HG03558 (cell line): ENCODE measurements around the gene CARD19.
A peak's percentile ranks its signal among the peaks of the same experiment; 100 is the strongest.

ENCODE experiments used
- ATAC-seq: cut with Tn5 transposase; IDR thresholded peaks from one replicate; pipeline ENCODE4 v1.9.1; 2021; ENCODE audit warnings: moderate number of reproducible peaks; ENCODE audit not compliant: unreplicated experiment; ENCODE audit errors: extremely low read depth

Gene CARD19, protein sequence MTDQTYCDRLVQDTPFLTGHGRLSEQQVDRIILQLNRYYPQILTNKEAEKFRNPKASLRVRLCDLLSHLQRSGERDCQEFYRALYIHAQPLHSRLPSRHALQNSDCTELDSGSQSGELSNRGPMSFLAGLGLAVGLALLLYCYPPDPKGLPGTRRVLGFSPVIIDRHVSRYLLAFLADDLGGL

DNA sequence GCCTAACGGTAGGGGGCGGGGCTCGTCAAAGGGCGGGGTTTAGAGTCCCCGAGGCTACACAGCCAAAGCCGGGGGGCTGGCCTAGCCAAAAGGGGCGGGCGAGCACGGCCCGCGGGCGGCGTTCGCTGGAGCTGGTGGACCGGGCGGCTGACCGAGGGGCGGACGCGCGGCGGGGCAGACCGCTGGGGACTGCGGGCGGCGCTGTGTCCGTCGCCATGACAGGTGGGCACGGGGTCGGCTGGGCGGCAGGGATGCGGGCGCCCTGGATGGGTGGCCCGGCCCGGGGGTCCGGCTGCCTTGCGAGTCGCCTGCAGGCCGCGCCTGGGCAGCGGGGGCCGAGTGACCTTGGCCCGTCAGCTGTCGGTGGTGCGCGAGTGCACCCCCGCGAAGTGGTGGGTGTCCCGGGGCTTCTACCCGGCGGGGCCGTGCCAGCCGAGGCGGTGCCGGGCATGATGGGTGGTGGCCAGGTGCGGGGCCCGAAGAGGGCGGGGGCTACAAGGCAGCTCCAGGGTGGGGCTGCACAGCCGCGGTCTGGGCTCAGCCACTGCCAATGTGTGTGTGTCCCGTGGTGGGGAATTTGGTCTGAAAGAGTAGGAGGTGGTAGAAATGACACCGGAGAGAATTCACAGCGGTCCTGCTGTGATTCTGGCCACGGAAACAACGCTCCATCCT lies at the start of gene CARD19:
TSS of gene CARD19 (plus strand) at position 87 of the 672 bp plus-strand sequence. CDS start at position 216, 129 bp downstream.
- ATAC-seq = peak; percentile 9

DNA sequence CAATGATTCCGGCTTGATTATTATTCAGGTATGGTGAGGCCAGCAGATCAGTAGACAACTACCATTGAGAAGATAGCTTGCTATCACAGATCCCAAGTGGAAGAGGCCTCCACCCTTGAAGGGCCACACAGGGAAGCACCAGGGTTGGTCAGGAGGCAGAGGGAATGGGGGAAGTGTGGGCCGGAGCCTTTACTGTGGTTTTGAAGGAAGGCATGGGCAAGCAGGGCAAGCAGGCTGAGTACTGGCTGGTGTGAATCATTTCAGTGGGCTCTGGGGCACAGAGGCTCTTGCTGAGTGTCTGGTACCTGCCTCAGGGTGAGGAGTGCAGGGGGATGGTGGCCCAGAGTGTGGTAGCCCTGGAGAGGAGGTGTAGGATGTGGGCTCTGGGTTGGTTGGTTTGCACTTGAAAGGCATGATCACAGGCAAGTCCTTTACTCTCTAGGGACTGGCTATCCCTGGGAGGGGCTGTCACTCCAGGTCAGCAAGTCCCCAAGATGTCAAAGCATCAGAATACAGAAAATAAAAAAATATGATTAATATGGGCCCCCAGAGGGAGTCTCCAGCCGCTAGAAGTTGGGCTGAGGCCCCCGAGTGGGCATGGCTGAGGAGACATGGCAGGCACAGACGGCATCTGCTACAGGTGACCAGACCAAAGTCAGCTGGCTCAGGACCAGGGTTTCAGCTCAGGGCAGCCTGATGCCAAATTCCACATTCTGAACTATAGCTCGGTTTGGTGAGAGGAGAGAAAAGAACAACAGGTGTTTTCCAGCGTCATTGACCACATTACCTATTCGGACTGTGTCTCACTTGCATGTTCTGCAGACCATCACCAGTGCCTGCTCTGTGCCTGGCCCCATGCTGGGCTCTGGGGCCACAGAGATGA lies 47.2 kb upstream of the CARD19 start:
- no peak for ATAC-seq

DNA sequence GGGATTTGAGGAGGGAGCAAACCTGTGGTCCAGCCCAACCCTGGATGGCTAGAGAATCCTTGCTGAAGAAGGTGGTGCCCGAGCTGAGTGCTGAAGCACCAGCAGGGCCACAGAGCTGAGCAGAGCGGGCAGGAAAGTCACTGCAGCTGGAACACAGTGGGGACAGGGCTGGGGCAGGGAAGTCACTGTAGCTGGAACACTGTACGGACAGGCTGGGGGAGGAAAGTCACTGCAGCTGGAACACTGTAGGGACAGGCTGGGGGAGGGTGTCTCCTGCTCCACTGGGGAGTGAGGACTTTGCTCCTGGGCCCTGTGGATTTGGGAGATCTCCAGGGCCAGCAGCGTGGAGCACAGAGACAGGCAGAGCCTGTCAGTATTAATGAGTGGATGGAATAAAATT lies 46.5 kb upstream of the CARD19 start:
- ATAC-seq = no peak

DNA sequence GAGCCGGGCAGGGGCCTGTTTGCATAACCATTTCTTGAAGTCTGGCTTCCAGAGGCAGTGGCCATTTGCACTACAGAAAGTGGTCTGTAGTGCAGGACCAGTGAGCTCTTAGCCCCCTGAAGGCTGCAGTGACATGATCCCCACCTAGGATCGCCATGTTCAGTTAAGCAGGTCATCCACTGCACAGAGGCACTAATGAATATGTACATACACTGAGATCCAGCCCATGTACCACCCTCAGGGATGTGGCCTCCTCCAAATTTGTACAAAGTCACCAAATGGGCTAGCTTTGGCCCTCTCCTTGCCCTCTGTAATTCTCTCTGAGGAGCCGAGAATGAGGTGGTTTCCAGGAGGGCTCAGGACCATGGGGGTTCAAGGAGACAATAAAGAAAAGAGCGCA lies 45.8 kb upstream of the CARD19 start:
- ATAC-seq = no peak

DNA sequence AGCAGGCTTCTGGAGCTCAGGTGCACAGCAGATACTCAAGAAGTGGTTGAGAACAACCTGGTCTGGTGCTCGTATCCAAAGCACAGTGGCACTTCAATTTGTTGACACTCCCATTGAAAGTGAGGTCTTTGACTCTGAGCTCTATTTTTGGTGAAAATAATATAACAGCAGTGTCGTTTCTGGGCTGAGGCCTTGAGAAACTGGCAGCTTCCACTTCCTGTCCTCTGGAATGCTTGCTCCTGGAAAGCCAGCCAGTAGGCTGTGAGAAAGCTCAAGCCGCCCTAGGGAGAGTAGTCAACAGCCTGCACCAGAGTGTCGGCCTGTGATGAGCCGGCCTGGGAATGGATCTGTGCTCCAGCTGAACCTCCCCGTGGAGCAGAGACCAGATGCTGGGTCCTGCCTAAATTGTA lies 44.3 kb upstream of the CARD19 start:
- ATAC-seq = no peak

DNA sequence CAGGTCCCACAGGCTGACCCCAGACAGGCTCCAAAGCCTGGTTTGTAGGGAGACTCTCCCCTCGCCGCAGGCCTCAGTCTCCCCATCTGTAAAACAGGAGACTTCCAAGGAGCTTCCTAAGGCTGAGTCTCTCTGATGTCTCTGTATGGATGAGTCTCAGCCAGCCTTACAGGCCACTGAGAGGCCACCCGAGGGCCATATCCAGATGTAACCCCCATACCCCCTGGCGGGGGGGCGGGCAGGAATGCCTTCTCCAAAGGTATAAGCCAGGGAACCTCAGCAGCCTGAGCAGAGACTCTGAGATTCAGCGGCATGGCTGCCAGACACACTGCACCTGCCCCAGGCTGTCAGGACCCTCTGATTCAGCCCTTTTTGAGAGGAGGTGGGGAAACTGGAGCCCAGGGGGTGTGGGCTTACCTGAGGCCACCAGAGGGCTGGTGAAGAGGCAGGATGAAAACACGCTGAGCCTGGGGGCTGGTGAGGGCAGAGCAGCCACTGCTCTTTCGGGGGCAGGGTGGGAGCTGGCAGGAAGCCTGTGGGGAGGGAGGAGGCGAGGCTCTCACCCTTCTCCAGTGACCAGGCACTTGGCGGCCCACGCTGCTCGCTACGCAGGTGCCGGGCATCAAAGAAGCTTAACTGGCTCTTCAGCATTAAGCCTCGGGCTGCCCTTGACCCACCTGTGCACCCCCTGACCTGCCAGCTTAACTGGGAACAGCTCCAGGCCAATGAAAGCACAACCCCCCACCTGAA lies 43.1 kb upstream of the CARD19 start:
- no peak for ATAC-seq

DNA sequence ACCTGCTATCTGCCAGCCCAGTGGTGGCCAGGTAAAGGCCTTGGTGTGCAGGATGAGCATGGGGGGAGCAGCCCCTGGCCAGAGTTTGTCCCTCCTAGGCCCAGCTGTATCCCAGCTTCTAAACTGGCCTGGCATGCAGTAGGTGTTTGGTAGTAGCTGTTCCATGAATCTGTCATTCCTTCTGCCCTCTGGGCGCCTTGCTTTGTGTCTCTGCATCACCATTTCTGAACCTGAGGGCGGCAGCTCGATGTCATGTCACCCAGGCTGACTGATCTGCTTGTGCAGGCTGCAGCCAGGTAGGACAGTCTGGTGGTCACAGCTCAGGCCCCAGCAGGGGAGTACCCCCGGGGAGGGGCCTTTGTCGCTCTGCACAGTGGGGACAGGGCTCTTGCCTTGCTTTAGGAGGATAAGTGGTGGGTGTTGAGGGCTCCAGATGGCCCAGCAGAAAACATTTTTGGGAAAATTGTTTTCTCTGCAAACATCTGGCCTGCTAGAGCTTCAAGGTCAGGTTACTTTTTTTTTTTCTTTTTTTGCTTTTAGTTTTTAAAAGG lies 42.2 kb upstream of the CARD19 start:
- ATAC-seq = no peak

DNA sequence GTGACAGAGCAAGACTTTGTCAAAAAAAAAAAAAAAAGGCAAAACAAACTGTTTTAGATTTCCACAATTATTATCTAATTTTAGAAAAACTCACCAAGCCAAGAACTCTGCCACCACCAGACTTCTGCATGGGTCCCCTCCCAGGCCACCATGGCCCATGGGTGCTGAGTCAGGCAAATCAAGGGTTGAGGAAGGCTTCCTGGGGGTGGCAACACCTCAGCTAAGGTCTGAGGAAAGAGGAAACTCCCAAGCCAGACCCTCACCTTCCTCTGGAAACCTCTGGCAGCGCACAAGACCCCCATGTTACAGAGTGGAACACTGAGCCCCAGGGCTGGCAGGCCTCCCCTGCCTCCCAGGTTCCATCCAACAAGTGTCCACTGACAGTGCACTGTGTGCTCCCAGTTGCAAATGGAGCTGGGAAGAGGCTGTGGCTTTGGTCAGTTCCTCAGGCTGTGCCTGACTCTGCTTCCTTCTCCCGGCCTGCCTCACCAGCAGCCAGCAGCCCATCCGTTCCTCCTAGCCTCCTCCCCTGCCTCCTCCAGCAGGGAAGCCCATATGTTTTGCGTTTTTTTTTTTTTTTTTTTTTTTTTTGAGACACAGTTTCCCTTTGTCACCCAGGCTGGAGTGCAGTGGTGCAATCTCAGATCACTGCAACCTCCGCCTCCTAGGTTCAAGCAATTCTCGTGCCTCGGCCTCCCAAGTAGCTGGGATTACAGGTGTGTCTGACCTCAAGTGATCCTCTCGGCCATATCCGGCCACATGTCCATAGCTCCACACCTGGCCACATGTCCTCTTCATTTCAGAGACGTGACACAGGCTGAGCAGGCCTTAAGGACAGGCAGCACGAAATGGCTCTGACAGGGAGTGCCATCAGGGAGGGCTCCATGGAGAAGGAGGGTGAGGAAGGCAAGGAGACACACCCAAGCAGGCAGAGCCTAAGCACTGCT lies 41.0 kb upstream of the CARD19 start:
- no peak for ATAC-seq

DNA sequence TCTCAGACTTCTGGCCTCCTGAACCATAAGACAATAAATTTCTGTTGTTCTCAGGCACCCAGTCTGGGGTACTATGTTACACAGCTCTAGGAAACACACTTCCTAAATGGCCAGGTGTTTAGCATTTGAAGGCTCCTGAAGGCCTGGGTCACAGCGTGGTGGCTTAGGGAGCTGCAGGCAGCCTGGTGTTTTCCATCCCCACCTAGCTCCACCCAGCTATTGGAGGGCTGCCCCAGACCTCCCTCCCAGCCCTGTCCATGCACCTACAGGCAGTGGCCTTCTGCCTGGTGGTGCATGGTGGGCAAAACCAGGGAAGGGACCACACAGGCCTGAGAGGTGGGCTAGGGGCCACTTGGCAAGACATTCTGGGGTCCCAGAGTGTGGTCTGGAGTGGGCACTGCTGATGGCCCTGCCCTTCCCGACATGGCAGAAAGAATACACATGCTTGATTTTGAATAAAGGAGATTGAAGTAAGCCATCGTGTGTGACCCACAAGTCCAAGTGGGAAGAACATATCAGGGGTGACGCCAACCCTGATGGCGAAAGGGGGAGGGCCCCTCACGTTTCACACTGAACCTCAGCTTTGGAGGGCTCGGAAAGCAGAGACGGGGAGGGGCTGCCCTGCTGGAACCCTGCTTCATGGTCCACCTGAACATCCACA lies 38.8 kb upstream of the CARD19 start:
- no peak for ATAC-seq

DNA sequence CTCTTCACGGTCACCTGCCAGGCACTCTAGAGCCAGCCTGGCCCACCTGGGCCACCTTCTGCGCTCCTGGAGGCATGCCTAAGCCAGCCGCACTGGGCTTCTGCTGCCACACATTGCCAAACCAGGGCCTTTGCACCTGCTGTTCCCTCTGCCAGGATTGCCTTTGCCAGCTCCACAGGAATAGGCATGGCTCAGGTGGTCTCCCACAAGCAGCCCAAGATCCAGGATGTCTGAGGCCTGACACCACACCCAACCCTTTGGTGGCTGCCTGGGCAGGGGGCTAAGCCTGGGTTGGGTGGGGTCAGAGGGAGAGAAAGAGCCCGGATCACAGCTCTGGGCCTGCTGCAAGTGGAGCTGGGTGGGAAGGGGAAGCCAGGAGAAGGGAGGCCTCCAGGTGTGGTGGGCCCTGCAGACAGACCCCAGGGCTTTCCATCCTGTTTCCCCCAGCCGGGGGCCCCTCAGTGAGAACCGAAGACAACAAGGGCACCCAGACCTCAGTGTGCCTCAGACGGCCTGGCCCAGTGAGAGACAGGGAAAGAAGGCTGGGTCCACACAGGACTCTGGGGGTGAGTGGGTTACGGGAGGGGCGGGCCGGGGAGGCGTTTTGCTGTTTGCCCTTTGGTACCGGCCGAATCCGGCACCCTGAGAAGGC lies 38.2 kb upstream of the CARD19 start:
- ATAC-seq = no peak

DNA sequence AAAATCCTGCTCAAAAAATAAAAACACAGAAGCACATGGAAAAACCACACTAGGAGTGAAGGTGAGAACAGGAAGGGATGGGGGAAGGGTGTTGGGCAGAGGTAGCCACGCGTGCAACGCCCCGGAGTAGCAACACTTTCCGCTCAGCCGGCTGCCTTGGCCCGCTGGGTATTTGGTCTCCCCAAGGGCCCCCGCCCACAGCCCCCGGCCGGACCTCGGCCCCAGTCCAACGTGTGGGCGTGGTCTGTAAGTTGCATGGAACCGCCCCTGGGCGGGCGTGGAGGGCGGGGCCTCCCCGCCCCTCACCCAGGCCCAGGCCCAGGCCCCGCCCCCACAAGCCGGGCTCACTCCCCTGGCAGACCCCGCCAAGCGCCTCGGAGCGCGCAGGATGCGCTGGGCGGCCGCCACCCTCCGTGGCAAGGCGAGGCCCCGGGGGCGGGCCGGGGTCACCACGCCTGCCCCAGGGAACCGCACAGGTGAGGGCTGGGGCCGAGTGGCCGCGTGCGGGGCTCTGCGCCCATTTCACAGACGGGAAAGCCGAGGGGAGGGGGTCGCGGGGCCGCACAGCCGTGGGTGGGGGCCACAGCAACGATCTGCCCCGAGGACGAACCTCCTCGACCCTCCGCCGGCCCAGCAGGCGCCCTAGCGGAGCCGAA lies 37.5 kb upstream of the CARD19 start, which contains the start of gene SUSD3:
TSS of gene SUSD3 (plus strand) at position 347 of the 656 bp plus-strand sequence. CDS start at position 389, 42 bp downstream.
- peak; percentile 31 for ATAC-seq

DNA sequence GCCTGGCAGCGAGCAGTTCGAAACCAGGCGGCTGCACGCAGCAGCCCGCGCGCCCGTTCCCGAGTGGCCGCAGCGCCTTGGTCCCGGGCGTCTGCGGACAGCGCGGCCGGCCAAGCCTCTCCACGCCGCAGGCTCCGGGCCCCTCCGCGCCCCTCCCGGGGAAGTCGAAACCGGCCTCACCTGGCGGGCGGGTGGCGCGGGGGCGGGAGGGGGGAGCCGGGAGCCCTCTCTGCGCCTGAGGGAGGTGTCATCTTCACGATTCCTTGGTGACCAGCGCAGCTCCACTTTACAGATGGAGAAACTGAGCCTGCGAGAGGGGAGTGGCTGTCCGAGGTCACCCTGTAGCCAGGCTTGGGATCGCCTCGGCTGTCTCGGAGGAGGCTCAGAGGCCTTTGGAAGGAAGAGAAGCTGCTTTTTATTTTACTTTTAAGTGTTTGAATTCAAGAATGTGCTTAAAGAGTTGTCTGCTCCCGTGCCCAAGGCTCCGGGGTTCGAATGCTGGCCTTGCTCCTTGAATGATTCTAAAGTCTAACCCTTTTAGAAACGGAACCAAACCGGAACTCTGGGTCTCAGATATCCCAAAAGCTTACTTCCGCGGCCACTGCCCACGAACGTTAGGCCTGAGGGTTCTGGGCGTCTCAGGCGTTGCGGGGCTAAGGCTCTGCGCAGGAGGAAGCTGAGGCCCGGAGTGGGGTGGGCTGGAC lies 36.9 kb upstream of the CARD19 start:
- ATAC-seq = no peak

DNA sequence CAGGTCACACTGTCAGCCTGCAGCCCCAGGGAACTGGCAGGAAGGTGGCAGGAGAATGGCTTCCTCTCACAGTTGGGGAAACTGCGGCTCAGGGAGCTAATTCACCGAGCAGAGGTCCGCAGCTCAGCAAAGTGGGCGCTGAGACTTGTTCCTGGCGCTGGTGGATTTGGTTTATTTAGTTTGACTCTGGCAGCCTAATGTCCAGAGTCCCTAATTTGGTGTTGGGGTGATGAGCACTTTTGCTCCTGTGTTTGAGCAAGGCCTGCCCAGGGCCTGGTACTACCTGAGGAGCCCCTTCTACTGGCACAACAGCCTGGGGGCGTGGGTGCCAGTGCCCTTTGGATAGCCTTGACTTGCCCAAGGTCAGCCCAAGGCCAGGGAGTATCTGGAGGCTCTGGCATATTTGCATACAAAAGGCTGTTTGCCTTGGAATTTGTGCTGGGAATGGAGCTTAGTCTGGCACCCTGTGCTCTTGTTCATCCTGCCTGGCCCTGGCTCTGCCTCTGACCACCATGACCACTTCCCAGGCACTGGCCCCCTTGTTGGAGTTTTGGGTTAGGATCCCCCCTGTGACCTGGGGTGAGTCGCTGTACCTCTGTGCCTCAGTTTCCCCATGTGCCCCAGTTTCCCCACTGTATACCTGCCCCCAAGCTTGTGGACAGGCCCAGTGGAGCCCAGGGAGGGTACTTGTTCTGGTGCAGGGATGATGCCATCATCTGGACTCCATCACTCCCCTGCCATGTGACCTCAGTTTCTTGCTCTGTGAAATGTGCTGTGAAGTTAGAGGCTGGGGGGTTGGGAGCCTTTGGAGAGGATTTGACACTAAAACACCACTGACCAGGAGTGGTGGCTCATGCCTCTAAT lies 36.1 kb upstream of the CARD19 start:
- ATAC-seq = no peak

DNA sequence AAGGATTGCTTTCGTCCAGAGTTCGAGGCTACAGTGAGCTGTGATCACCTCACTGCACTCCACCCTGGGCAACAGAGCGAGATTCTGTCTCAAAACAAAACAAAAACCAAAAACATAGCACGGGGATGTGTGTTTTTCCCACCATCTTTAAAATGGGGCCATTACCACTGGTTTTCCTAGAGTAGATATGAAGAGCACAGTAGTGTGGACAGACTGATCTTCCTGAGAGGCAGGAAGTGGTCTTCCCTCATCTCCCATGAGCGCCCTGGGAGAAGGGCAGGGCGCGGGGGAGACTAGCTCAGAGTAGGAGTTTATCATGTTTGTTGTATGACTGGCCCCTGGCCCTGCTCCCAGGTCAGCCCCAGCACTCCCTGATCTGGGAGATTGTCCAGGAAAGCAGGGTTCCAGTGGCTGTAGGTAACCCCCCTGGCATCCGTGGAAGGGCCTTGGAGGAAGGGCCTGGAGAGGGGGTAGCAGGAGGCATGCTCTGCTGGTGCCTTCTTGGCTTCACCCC lies 35.2 kb upstream of the CARD19 start:
- no peak for ATAC-seq

DNA sequence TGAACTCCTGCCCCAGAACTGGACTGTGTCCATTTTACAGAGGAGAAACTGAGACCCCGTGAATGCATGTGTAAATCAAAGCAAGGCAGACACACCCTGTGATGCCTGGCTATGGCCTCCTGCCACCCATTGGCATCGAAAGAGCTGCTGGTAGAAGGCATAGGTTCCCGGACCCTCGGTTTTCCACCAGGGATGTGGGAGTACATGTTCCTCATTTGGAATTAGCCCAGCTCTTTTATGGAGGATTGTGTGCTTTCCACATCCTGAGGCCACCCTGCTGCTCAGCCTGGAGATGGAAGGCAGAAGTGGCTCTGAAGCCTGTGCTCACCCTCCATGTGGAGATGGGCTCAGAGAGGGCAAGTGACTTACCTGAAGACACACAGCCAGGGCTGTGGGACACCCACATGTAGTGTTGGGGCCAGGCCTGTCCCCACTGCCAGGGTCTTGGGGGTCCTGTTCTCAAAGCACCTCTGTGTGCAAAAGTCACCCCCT lies 34.7 kb upstream of the CARD19 start:
- no peak for ATAC-seq
